GM21528 (cell line): ENCODE data around the gene NPW.
"Not testable (repeated sequence)": the region's sequence is repeated elsewhere in the genome, so short reads cannot be mapped to it uniquely, and the experiment has no call there.

Experiments
- ATAC-seq: cut with Tn5 transposase; IDR thresholded peaks from one replicate; pipeline ENCODE4 v1.9.1; 2021; ENCODE audit warnings: mild to moderate bottlenecking, moderate library complexity; ENCODE audit not compliant: unreplicated experiment, low FRiP score

The NPW gene

GRCh38 chr16:2001035-2001434, 18.6 kb upstream of the NPW start:
- ATAC-seq: no peak

GRCh38 chr16:2001456-2002355, 17.9 kb upstream of the NPW start:
- no peak for ATAC-seq

- no peak for ATAC-seq
These were observed 17.0 kb upstream of the NPW start for GRCh38 chr16:2002406-2003230.

- no peak for ATAC-seq
These were observed 16.3 kb upstream of the NPW start for GRCh38 chr16:2003231-2003826.

GRCh38 chr16:2003827-2004641, 15.6 kb upstream of the NPW start:
- no peak for ATAC-seq

- no peak for ATAC-seq
These were observed 14.6 kb upstream of the NPW start for GRCh38 chr16:2004795-2005517.

- ATAC-seq: no peak
These were observed 13.9 kb upstream of the NPW start for GRCh38 chr16:2005646-2006045.

- ATAC-seq: no peak
These were observed 13.3 kb upstream of the NPW start for GRCh38 chr16:2006317-2006716.

- ATAC-seq: no peak
These were observed 12.3 kb upstream of the NPW start for GRCh38 chr16:2007081-2007836.

- no peak for ATAC-seq
These were observed 11.5 kb upstream of the NPW start for GRCh38 chr16:2008009-2008526.

- ATAC-seq: no peak
These were observed 10.9 kb upstream of the NPW start for GRCh38 chr16:2008631-2009163.

- no peak for ATAC-seq
These were observed 10.3 kb upstream of the NPW start for GRCh38 chr16:2009164-2009711.

- ATAC-seq: no peak
These were observed 9.6 kb upstream of the NPW start, which contains the start of gene ZNF598 for GRCh38 chr16:2009791-2010510. TSS of gene ZNF598 (minus strand) at chr16:2009821.

GRCh38 chr16:2011726-2012125, 7.9 kb upstream of the NPW start:
- ATAC-seq: not testable (repeated sequence)

GRCh38 chr16:2013527-2013926, 6.1 kb upstream of the NPW start:
- ATAC-seq: no peak

GRCh38 chr16:2015117-2015946, 4.3 kb upstream of the NPW start:
- no peak for ATAC-seq

- no peak for ATAC-seq
These were observed 3.7 kb upstream of the NPW start for GRCh38 chr16:2015947-2016208.
